ENCODE measurements around the gene FREM2. TPM values are rescaled to one million over a fixed set of nuclear protein-coding genes. Genes with fewer than 3 reads are reported as not detected.

FREM2 gene
- total and polyA plus RNA-seq, 7 donors: under 0.01 to 8.2 (median 2.1) TPM

DNA sequence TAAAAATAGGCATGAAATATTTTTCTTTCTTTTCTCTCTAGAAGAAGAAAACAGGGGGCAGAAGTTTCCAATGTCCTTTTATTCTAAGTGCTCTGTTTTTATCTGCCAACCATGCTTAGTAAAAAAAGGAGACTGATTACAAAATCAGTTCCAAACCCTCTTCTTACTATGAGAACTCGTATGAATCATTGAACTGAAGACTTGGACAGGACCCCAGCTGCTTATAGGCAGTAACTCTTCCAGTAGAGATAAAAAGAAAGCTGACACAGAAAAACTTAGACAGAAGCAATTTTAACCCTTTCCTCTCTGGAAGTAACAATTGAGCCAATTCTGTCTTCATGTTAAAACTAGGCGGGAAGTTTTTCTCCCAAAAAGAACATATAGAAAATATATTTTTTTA, 24.5 kb upstream of the FREM2 start:
- no peak for TF ChIP-seq EP300 (IDR thresholded peaks at IDR 0.05)
- no peak for TF ChIP-seq POLR2AphosphoS5 (IDR thresholded peaks at IDR 0.05)
- TF ChIP-seq, protein P1, sequence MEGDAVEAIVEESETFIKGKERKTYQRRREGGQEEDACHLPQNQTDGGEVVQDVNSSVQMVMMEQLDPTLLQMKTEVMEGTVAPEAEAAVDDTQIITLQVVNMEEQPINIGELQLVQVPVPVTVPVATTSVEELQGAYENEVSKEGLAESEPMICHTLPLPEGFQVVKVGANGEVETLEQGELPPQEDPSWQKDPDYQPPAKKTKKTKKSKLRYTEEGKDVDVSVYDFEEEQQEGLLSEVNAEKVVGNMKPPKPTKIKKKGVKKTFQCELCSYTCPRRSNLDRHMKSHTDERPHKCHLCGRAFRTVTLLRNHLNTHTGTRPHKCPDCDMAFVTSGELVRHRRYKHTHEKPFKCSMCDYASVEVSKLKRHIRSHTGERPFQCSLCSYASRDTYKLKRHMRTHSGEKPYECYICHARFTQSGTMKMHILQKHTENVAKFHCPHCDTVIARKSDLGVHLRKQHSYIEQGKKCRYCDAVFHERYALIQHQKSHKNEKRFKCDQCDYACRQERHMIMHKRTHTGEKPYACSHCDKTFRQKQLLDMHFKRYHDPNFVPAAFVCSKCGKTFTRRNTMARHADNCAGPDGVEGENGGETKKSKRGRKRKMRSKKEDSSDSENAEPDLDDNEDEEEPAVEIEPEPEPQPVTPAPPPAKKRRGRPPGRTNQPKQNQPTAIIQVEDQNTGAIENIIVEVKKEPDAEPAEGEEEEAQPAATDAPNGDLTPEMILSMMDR (IDR thresholded peaks at IDR 0.05): no peak
- TF ChIP-seq POLR2A (IDR thresholded peaks at IDR 0.05): no peak
- 49 to 50% methylated on average over 2 of the region's 2 CpGs for WGBS, 2 donors
- Histone ChIP-seq H3K36me3 (no peaks in the 10 kb centered on the region), H3K9me3 (no peaks in the 10 kb centered on the region), H3K27ac (no peak overlapping the region), H3K4me3 (no peak overlapping the region), H3K27me3 (no peaks in the 10 kb centered on the region), H3K4me1 (peaks cover 0 to 9% (median 4%) of the 10 kb centered on the region in 4 donors)
- intact Hi-C loops (cut with DNase I): no loop called here
- no peak for DNase-seq

DNA sequence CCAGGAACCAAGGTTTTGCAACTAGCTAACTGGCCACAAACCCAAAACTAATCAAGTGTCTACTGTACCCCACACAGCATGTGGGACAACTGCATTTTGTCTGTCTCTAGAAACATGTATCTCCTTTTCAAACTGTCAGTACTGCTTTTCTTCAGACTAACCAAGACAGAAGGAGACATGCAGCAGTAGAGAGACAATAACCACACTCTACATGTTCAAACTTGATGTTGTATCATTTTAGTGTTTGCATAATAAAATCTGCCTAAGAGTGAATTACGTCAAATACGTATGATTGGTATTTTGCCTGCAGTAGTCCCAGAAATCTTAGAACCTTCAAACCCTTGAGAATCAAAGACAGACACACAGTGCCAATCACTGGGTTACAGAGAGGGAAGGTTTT, 22.0 kb upstream of the FREM2 start:
- 86 to 94% methylated on average over 2 of the region's 2 CpGs for WGBS, 2 donors
- DNase-seq: no peak
- no peak for TF ChIP-seq EP300 (IDR thresholded peaks at IDR 0.05)
- TF ChIP-seq, protein P1 (IDR thresholded peaks at IDR 0.05): no peak
- no peak for TF ChIP-seq POLR2AphosphoS5 (IDR thresholded peaks at IDR 0.05)
- no peak for TF ChIP-seq POLR2A (IDR thresholded peaks at IDR 0.05)
- peaks cover 0 to 9% (median 4%) of the 10 kb centered on the region in 4 donors for H3K4me1 ChIP-seq
- no peaks in the 10 kb centered on the region for H3K36me3 ChIP-seq
- H3K27ac ChIP-seq: no peak overlapping the region
- intact Hi-C loops (cut with DNase I): no loop called here
- no peaks in the 10 kb centered on the region for H3K27me3 ChIP-seq
- no peak overlapping the region for H3K4me3 ChIP-seq
- no peaks in the 10 kb centered on the region for H3K9me3 ChIP-seq

DNA sequence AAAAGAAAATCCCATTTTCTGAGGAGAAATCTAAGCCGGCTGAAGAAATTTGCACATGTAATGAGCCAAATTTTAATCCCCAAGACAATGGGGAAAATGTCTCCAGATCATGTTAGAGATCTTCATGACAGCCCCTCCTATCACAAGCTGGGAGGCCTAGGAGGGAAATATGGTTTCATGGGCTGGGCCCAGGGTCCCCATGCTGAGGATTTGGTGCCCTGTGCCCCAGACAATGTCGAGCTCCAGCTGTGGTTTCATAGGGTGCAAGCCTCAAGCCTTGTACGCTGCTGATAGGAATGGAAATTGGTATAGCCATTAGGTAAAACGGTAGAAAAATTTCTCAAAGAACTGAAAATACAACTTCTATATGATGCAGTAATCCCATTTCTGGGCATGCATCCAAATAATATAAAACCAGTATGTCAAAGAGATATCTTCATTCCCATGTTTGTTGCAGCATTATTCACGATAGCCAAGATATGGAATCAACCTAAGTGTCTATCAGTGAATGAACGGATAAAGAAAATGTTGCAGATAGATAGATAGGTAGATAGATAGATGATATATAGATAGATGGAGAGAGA, 19.3 kb upstream of the FREM2 start:
- intact Hi-C loops (cut with DNase I): no loop called here
- WGBS, 2 donors: 66 to 81% methylated on average over 6 of the region's 6 CpGs

DNA sequence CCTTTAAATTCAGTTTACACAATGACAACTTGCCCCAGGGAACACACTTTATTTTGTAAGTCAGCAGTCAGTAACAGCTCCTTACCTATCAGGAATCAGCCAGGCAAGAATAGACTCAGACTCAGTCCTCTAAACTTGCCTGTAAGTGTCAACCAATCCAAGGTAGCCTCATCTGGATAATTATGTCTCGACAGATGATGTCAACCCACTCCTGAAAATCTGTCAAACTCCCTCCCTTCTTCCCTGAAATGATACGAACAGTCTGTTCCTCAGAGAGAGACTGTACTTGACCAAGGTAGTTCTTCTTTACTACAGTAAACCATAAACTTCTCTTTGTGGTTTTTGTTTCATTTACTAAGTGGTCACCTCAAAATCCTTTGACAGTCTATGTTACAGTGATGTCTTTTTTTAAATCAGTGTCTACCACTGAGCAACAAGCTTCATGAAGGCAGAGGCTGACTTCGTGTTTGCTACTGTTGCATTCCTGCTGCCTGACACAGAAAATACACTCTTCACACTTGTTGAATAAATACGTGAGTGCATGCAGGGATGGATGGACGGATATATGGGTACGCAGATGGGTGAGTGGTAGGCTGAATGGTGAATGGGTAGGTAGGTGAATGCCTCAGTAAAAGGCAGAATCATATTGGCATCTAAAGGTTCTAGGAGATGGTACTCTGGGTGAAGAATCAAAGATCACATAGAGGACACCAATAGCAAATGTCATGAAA, 17.5 kb upstream of the FREM2 start:
- Histone ChIP-seq H3K27me3 (no peaks in the 10 kb centered on the region), H3K9me3 (no peaks in the 10 kb centered on the region), H3K4me3 (no peak overlapping the region), H3K4me1 (peaks cover 0 to 16% (median 6%) of the 10 kb centered on the region in 4 donors), H3K36me3 (no peaks in the 10 kb centered on the region), H3K27ac (no peak overlapping the region)
- intact Hi-C loops (cut with DNase I): no loop called here
- WGBS, 2 donors: 79 to 81% methylated on average over 6 of the region's 6 CpGs
- TF ChIP-seq, protein P1 (IDR thresholded peaks at IDR 0.05): no peak
- TF ChIP-seq EP300 (IDR thresholded peaks at IDR 0.05): no peak
- no peak for TF ChIP-seq POLR2A (IDR thresholded peaks at IDR 0.05)
- no peak for TF ChIP-seq POLR2AphosphoS5 (IDR thresholded peaks at IDR 0.05)
- DNase-seq: no peak

More for the DNA sequence above, 19.3 kb upstream of the FREM2 start:
- Histone ChIP-seq H3K27ac (no peak overlapping the region), H3K9me3 (no peaks in the 10 kb centered on the region), H3K27me3 (no peaks in the 10 kb centered on the region), H3K36me3 (no peaks in the 10 kb centered on the region), H3K4me1 (peaks cover 0 to 18% (median 6%) of the 10 kb centered on the region in 4 donors), H3K4me3 (no peak overlapping the region)
- TF ChIP-seq EP300 (IDR thresholded peaks at IDR 0.05) (no peak), POLR2A (IDR thresholded peaks at IDR 0.05) (no peak), POLR2AphosphoS5 (IDR thresholded peaks at IDR 0.05) (no peak)
- TF ChIP-seq, protein P1 (IDR thresholded peaks at IDR 0.05): no peak
- no peak for DNase-seq

Data from sigmoid colon (tissue), 7 donors.